DND-41 (cell line): ENCODE measurements around the gene AUTS2.

ENCODE experiments used
- CTCF ChIP-seq: IDR thresholded peaks from 2 replicates; pipeline ENCODE4 v1.5.1; 2012; ENCODE audit warnings: borderline replicate concordance, low read length, moderate library complexity, mild to moderate bottlenecking; ENCODE audit not compliant: poor library complexity, severe bottlenecking; ENCODE audit errors: extremely low read depth
- EZH2 ChIP-seq: IDR thresholded peaks from 3 replicates; pipeline ENCODE4 v1.6.1; 2012; ENCODE audit warnings: borderline replicate concordance, low read depth, mild to moderate bottlenecking, moderate library complexity, low read length, inconsistent platforms; ENCODE audit not compliant: severe bottlenecking

GRCh38 chr7:69934144-69934903 lies 336.0 kb downstream of the AUTS2 start:
- TF ChIP-seq CTCF (no peak), EZH2 (no peak)
